Measurements from ENCODE around the gene GSG1L. TPM values are rescaled to one million over a fixed set of nuclear protein-coding genes. Genes with fewer than 3 reads are reported as not detected.

GSG1L gene
- total RNA-seq, 2 donors from 2014 or later: 13.9 to 34.7 TPM

DNA sequence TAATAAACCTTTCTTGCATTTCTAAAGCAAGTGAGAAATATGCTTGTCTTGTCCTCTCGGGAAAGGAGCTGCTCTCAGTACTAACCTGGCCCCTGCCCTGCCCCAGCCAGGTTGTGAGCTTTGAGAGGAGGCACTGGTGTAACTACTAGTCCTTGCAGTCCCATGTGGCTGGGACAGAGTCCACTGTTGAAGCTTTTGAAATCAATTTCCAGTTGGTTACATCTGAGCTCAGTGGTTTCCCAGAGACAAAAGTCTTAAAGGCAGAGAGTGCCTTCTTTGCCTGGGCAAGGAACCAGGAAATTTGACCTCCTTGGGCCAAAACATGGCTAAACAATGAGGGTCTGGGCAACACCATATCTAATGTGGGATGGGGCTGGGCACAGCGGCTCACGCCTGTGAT, 48.7 kb downstream of the GSG1L start:
- no peak for DNase-seq (ENCODE audit: low spot score)
- TF ChIP-seq, protein P1, sequence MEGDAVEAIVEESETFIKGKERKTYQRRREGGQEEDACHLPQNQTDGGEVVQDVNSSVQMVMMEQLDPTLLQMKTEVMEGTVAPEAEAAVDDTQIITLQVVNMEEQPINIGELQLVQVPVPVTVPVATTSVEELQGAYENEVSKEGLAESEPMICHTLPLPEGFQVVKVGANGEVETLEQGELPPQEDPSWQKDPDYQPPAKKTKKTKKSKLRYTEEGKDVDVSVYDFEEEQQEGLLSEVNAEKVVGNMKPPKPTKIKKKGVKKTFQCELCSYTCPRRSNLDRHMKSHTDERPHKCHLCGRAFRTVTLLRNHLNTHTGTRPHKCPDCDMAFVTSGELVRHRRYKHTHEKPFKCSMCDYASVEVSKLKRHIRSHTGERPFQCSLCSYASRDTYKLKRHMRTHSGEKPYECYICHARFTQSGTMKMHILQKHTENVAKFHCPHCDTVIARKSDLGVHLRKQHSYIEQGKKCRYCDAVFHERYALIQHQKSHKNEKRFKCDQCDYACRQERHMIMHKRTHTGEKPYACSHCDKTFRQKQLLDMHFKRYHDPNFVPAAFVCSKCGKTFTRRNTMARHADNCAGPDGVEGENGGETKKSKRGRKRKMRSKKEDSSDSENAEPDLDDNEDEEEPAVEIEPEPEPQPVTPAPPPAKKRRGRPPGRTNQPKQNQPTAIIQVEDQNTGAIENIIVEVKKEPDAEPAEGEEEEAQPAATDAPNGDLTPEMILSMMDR (IDR thresholded peaks at IDR 0.05): no peak
- Histone ChIP-seq H3K9me3 (peaks cover 0 to 4% of the 10 kb centered on the region in 2 donors), H3K27me3 (no peaks in the 10 kb centered on the region), H3K4me3 (no peak overlapping the region), H3K4me1 (peaks cover 0 to 10% of the 10 kb centered on the region in 2 donors), H3K36me3 (no peaks in the 10 kb centered on the region), H3K27ac (no peak overlapping the region)

DNA sequence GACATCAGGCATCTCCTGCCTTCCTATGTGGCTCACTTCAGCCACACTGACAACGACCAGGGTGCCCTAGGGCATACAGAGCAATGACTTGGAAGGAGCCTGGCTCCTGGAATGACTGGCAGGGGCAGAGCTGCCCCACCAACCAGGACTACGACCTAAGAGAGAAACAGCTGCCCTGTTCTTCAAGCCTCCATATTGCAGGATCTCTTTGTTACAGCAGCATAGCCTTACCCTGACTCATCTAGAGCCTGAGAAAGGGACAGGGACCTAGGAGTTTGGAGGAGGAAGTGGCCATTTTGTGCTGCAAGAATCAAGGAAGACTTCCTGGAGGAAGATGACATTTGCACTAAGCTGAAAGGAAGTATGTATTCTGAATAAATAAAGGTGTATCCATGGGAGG, 49.6 kb downstream of the GSG1L start:
- Histone ChIP-seq H3K27me3 (no peaks in the 10 kb centered on the region), H3K4me1 (peaks cover 0 to 10% of the 10 kb centered on the region in 2 donors), H3K9me3 (peaks cover 0 to 4% of the 10 kb centered on the region in 2 donors), H3K4me3 (no peak overlapping the region), H3K27ac (no peak overlapping the region), H3K36me3 (no peaks in the 10 kb centered on the region)
- TF ChIP-seq, protein P1 (IDR thresholded peaks at IDR 0.05): no peak
- no peak for DNase-seq (ENCODE audit: low spot score)

DNA sequence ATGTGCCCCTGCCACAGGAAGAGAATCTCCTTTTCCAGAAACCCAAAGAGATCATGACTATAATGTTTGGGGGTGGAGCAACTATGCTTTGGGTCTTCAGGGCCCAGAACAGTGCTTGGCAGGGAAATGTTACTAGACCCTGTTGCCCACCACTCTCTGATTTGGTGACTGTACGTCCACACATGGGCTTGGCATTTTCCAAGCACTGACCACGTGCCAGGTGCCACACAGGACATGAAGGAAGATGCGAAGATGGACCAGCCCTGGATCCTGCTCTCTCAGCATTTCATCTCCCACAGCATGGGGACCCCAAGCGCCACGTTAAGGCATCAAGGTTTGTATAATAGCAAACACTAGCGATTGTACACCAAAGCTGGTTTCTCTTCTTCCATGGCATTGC, 50.1 kb downstream of the GSG1L start:
- no peak for DNase-seq (ENCODE audit: low spot score)
- Histone ChIP-seq H3K4me3 (no peak overlapping the region), H3K27me3 (no peaks in the 10 kb centered on the region), H3K9me3 (peaks cover 0 to 4% of the 10 kb centered on the region in 2 donors), H3K27ac (no peak overlapping the region), H3K36me3 (no peaks in the 10 kb centered on the region), H3K4me1 (peaks cover 0 to 10% of the 10 kb centered on the region in 2 donors)
- TF ChIP-seq, protein P1 (IDR thresholded peaks at IDR 0.05): no peak

DNA sequence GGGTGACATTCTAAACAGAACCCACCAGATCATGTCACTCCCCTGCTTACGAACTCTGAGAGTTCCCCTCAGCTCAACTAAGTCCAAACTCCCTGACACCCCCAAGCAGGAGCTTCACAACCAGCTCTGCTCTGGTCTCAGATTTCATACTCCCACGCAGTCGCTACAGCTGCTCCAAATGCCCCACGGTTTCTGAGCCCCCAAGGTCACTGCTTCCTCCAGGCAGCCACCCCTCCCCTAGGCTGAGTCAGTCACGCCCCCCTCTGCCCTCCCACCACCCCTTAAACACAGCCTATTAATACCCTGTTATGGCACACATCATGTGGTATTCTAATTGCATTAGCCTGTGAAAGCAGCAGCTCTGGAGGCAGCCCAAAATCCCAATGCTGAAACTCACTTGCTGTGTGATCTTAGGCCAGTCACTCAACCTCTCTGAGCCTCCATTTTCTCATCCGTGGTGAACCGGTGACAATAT, 51.5 kb downstream of the GSG1L start:
- Histone ChIP-seq H3K4me1 (peaks cover 0 to 10% of the 10 kb centered on the region in 2 donors), H3K4me3 (no peak overlapping the region), H3K36me3 (no peaks in the 10 kb centered on the region), H3K9me3 (no peaks in the 10 kb centered on the region), H3K27ac (peak overlapping the region; percentile 45 to 62), H3K27me3 (no peaks in the 10 kb centered on the region)
- no peak for DNase-seq (ENCODE audit: low spot score)
- TF ChIP-seq, protein P1 (IDR thresholded peaks at IDR 0.05): no peak

DNA sequence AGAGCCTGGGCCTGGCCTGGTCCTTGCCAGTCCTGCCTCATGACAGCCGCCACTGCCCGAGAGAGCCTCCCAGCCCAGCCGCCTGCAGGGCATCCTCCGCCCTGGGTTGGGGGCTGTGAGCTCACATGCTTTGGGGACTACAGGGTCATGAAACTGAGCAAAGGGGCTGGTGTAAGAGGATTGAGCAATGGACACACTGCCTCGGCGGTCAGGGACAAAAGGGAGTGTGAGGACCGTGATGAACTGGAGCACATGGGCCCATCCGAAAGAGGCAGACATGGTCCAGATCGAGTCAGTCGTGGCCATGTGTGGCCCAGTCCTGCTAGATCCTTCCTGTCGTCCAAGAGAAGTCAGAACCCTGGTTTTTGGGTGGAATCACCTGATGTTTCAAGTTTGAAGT, 52.3 kb downstream of the GSG1L start:
- Histone ChIP-seq H3K36me3 (no peaks in the 10 kb centered on the region), H3K27ac (peak overlapping the region; percentile 45 to 62), H3K9me3 (no peaks in the 10 kb centered on the region), H3K27me3 (no peaks in the 10 kb centered on the region), H3K4me1 (peaks cover 0 to 10% of the 10 kb centered on the region in 2 donors), H3K4me3 (no peak overlapping the region)
- no peak for DNase-seq (ENCODE audit: low spot score)
- TF ChIP-seq, protein P1 (IDR thresholded peaks at IDR 0.05): no peak

DNA sequence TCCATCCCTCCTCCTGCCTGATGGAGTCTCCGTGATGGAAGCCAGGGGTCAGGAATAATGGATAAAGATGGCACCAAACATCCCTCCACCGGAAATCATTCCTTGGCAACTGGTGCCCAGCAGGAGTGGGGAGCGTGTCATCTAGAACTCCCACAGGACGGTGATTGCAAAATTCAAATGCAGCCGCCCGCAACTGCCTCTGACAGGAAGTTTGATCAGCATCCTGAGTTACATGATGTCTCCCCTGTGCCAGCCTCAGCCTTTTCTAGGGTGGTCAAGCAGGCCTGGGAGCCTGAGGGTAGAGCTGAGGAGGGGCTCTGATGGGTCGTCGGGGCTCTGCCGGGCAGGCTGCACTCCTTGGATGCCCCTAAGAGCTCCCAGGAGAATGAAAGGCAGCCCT, 52.8 kb downstream of the GSG1L start:
- TF ChIP-seq, protein P1 (IDR thresholded peaks at IDR 0.05): no peak
- peaks cover 0 to 10% of the 10 kb centered on the region in 2 donors for H3K4me1 ChIP-seq
- no peak overlapping the region for H3K27ac ChIP-seq
- no peaks in the 10 kb centered on the region for H3K9me3 ChIP-seq
- no peak for DNase-seq (ENCODE audit: low spot score)
- H3K4me3 ChIP-seq: no peak overlapping the region
- H3K36me3 ChIP-seq: no peaks in the 10 kb centered on the region
- H3K27me3 ChIP-seq: no peaks in the 10 kb centered on the region

All from right atrium auricular region (tissue), 2 donors.